Left colon (tissue), 2 donors: ENCODE data around the gene KRT39. TPM values are rescaled to one million over a fixed set of nuclear protein-coding genes. Genes with fewer than 3 reads are reported as not detected.
"Not testable (repeated sequence)": the region's sequence is repeated elsewhere in the genome, so short reads cannot be mapped to it uniquely, and the experiment has no call there.

Experiments used
- ATAC-seq: fragments of 200-7000 bp; cut with Tn5 transposase; one replicate; pipeline ENCODE4 v1.9.1; 2020; ENCODE audit warnings: mild to moderate bottlenecking, moderate library complexity
- DNase-seq, 2 donors: peaks; one replicate each; pipeline ENCODE4 v3.0.0-alpha.2; 2020
- intact Hi-C, 2 donors: fragments of 100-400 bp; cut with DNase I in 1 of 2; cut with micrococcal nuclease in 1 of 2; formaldehyde crosslinking; loops; one replicate each; pipeline versions ENCODE4 v1.11.2 to v1.14.0; 2022; cut with DNase I, micrococcal nuclease
- long read RNA-seq: library from polyadenylated mRNA; unstranded; transcript quantifications from one replicate; pipeline ENCODE4 v2.0.0, GENCODE V29; 2021
- total RNA-seq, 2 donors: library from RNA; stranded (reverse); fragmentation: NEBNext Ultra II Directional; extraction: Animal tissue kit (Norgen Biotek cat#: 25700); gene quantifications; one replicate each; pipeline ENCODE4 v1.2.1, GENCODE V29; 2021
- donor health status: DM: no; HTN: no; CAD: no.
- donor health status: DM: yes; HTN: yes; CAD: no.

Gene KRT39
- not detected for total RNA-seq
- long read RNA-seq: 0 reads

DNA sequence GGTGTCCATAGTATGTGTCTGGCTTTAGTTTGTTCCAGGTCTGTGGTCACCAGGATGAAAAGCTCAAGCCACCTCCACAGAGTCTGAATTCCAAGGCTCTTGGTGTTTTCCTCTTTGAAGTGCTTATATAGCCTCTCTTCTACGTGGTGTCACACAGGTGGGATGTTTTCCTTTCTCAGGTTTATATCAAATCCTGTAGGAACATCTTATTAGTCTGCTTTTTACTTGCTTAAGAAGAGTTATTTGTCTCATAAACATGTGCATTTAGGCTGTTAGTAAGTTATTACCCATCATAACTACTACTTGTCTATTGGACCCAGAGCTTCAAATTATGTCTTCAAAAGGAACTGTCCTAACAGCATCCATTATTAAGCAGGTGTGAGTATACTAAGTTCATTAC, at the start of gene KRT39:
Gene KRT39, minus strand, starts transcription at position 101 of the 400 bp plus-strand sequence. Its CDS starts 92 bp downstream, at position 9.
- intact Hi-C loops: no loop called here
- ATAC-seq (no peak), DNase-seq (no peak)

DNA sequence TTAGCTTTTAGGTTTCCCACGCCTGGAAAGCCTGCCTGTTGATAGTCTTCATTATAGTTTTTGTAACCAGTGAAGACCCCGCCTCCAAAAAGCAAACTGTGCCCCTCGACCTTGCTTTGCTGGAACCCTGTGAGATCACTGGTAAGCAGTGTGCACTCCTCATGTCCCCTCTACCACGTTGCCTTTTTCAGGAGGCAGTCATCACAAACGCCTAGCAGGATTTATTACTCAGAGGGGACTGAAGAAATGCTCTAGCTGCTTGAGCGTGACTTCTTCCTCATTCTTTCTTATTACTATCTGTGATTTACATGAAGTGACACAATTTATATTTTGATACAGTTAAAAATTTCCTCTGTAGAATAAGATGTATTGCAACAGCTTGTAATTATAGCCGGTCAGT, 48.7 kb upstream of the KRT39 start:
- ATAC-seq (no peak), DNase-seq (no peak)
- intact Hi-C loops: no loop called here

DNA sequence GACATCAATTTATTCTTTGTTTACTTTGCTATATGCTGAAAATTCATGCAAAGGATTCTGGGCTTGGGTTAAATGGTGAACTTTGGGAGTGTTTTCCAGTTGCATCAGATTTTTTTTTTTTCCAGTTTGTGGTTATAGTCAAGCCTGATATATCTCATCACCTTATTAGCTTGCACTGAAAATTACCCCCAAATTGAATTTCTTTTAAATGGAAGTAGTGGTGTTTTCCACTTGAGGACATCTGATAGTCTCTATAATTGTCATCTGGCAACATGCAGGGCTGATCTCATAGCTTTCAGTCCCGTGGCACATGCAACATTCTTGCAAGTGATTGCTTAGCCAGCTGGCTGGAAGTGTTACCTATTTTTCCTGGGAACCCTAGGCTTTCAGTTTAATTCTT, 46.9 kb upstream of the KRT39 start:
- no peak for DNase-seq
- intact Hi-C loops: no loop called here
- no peak for ATAC-seq

DNA sequence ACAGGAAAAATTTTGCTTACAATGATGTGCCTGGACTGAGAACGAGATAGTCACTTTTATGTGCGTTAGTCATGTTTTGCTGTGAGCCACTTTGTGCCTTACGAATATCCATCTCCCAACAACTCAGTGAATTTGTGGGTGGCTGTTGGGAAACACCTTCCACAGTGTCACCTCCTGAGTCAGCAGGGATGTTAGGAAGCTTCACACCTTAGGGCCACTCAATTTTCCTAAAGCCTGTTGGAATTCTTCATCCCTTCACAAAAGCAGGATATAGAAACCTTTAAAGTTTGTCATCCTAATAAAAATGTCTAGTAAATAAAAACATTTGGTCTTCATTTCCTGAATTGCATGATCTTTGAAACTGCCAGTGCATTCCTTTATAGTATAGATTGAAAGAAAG, 46.4 kb upstream of the KRT39 start:
- ATAC-seq (no peak), DNase-seq (no peak)
- intact Hi-C loops: no loop called here

DNA sequence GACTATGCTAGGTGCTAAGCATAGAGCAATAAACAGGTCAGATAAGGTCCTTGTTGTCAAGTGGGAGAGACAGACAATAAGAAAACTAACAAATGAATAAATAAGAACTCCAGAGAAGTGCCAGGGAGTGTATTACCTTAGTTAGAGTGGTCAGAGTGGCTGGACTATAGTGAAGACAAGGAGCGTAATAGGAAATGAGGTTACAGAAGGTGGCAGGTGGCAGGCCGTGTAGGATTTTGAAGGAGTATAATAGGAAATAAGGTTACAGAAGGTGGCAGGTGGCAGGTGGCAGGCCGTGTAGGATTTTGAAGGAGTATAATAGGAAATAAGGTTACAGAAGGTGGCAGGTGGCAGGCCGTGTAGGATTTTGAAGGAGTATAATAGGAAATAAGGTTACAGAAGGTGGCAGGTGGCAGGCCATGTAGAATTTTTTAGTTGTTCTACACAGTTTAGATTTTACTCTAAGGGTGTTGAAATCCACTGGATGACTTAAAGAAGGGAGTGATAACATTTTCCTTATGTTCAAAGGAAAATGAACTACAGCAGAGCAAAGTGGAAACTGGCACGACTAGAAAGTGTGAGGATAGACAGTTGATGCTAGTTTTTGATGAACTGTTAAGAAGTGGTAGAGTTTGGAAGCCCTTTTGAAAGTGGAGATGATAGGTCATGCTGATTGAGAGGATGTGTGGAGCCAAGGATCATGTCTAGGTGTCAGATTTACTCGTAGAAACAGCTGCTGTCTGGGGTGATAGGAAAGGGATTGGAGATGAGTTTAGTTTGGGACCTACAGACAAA, 45.8 kb upstream of the KRT39 start:
- intact Hi-C loops: no loop called here
- ATAC-seq (no peak), DNase-seq (no peak)

DNA sequence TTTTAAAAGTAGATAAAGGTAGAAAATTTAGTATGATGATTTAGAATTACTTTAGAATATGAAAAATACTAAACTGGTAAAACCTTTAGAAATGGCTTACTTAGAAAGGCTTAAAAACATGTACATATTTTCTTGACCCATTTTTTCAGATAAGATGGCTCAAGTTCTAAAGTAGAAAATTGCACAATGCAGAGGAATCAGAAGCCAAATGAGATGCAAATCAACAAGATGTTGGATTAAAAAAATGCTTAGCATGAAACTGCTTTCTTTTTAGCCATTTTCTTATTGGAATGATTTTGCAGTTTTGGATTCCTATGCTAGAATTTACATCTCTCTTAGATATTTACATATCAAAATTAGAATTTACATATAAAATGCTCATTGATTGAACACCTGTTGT, 43.7 kb upstream of the KRT39 start:
- DNase-seq (no peak), ATAC-seq (no peak)
- intact Hi-C loops: no loop called here

DNA sequence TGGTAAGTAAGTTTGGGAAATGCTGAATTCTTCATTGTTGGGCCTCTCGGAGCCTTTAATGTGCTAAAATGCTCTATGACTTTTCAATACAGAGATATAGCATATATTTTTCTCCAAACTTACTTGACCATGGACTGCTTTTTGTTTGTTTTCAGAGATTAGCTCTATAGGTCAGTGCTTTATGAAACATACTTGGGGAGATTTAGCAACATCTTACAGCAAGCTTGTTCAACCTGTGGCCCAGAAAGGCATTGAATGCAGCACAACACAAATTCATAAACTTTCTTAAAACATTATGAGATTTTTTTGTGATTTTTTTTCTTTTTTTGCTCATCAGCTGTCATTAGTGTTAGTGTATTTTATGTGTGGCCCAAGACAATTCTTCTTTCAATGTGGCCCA, 43.2 kb upstream of the KRT39 start:
- intact Hi-C loops: no loop called here
- no peak for ATAC-seq
- DNase-seq: no peak

DNA sequence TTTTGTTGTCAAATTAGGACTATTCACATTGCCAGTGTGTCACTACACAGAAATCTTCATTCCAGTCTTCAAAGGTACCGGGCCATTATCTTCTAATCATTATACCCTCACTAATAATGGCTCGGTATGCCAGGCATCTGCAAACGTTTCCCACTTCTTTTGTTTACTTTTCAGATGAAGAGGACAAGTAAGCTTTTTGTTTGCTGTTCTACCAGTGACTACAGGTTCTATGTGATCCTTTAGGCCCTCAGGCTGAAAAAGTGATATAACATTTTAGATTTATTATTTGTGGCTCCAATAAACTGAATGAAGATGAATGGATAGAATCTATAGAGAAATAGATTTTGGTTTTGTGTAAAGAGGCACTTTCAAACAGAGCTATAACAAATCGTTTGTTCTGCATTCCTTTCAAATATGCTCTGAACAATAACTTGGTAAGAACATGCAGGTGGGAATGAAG, 42.6 kb upstream of the KRT39 start:
- DNase-seq (no peak), ATAC-seq (no peak)
- intact Hi-C loops: no loop called here

DNA sequence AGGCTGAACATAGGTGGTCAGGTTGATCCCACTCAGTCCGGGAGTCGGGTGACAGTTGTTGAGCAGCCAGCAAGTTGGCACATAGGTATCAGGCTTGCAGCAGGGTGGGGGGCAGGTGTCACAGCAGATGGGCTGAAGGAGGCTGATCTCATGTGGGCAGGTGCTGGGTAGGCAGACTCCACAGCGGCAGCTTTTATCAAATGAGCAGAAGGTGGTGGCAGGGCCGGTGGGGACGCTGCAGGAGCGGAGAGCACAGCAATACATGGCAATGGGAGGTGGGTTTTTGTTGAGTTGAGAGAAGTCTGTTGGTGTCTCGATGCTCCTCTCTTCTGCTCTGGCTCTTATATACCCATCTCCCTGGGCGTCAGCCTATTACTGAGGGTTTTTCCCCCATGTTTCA, 42.1 kb upstream of the KRT39 start, which contains the start of gene KRTAP3-1:
Gene KRTAP3-1, minus strand, starts transcription at position 318 of the 400 bp plus-strand sequence. Its CDS starts 54 bp downstream, at position 264.
- intact Hi-C loops: no loop called here
- ATAC-seq: no peak
- no peak for DNase-seq

DNA sequence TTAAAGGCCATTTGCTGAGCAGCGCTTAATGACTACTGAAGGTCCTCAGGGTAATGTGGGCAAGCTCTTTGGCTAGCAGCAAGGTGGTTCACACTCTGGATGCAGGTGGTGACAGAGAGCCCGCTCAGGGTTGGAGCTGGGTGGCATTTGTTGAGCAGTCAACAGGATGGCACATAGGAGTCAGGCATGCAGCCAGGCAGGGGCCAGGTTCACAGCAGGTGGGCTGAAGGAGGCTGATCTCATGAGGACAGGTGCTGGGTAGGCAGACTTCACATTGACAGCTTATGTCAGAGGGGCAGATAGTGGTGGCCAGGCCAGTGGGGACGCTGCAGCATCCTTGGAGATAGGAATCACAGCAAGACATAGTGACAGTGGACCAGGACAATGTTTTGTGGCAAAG, 37.6 kb upstream of the KRT39 start:
- DNase-seq (no peak), ATAC-seq (no peak)
- intact Hi-C loops: no loop called here

DNA sequence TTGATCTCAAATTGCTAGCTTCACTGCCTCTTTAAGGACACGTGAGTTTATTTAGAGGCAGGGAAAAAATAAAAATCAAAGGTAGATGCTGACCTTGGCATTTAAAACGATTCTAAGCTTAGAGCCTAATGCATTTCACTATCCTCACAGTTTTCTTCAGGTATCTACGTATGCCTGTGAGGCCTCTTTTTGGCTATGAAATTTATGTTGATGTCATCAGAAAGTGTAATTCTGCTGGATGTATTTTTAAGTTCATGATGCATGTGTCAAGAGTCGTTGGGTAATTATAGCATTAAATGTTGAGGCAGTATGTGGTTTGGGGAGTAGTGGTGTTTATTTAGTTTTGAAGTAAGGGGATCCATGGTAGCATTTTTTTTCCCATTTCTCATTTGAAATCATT, 37.2 kb upstream of the KRT39 start:
- DNase-seq (no peak), ATAC-seq (no peak)
- intact Hi-C loops: no loop called here

DNA sequence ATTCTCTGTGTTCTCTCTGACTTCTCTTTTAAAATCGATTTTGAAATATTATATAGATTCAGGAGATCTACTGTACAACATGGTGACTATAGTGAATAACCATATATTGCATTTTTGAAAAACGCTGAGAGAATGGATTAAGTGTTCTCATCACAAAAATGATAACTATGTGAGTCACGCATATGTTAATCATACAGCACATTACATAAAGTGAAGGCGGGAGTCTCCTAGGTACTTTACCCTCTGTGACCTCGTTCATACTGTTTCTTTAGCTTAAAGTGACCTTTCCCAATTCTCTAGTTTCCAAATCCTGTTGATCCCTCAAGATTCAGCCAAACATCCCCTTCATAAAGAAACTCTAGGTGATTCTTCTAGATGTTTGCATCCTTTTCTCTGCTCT, 36.1 kb upstream of the KRT39 start:
- intact Hi-C loops: no loop called here
- DNase-seq (no peak), ATAC-seq (no peak)

DNA sequence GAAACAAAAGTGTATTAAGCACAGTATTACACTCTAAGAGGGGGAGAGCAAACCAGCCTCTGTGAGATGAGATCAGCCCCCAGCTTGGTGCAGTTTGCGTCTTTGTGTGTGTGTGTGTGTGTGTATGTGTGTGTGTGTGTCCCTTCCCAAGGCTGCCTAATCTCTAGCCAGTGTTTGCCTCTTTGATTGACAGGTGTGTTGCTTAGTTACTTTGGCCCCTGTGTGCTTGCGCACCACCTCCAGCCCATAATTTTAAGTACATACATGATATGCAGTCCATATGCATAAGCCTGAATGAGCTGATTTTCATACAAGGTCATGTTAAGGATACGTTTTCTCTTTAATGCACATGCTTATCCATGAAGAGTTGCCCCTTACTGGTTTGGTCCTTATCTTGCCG, 35.0 kb upstream of the KRT39 start:
- intact Hi-C loops: no loop called here
- ATAC-seq (no peak), DNase-seq (no peak)

DNA sequence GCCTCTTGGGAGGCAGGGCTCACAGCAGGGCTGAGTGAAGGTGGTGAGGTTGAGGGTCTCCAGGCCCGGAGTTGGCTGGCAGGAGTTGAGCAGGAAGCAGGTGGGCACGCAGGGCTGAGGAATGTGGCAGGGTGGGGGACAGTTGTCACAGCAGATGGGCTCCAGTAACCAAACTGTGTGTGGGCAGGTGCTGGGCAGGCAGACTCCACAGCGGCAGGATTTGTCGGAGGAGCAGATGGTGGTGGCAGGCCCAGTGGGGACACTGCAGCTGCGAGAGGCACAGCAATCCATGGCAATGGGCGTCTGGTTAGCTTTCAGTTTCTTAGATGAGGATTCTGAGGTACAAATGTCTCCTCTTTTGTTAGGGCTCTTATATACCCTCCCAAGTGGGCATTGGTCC, 32.8 kb upstream of the KRT39 start, which contains the start of gene KRTAP3-2:
Gene KRTAP3-2, minus strand, starts transcription at position 344 of the 400 bp plus-strand sequence. Its CDS starts 53 bp downstream, at position 291.
- intact Hi-C loops, ATAC-seq, DNase-seq: not testable (repeated sequence)

DNA sequence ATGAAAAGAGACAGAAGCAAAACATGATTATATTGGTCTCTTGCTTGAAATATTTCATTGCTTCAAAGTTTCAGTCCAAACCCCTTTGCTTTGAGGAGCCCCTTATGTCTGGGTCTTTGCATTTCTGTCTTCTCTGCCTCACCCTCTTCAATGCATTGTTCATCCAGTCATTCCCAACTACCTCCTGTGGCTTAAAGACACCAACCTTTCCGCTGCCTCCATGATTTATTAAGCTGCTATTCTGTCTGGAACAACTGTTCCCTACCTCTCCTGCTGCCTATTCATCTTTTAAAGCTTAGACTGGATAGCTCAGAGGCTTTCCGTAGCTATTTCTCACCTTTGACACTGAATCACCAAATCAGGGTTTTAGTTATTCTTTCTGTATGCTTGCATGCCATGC, 30.6 kb upstream of the KRT39 start:
- intact Hi-C loops: no loop called here
- ATAC-seq: no peak
- DNase-seq: no peak

DNA sequence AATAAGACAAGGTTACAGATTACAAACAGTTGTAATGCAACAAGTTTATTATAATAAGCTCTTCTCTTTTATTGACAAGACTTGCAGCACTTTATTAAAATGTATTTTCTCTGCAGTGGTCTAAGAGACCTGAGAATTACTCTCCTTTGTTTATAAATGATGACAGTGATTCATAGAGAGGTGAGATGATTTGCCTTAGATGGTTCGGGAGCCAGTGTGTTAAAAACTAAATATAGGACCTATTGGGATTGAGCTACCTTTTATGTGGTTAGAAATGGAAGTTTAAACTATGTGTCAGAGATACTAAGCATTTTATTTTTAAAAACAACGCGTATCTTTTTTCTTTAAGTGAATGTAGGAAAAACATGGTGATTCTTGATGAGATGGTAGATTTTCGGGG, 30.1 kb upstream of the KRT39 start:
- ATAC-seq (no peak), DNase-seq (no peak)
- intact Hi-C loops: no loop called here

DNA sequence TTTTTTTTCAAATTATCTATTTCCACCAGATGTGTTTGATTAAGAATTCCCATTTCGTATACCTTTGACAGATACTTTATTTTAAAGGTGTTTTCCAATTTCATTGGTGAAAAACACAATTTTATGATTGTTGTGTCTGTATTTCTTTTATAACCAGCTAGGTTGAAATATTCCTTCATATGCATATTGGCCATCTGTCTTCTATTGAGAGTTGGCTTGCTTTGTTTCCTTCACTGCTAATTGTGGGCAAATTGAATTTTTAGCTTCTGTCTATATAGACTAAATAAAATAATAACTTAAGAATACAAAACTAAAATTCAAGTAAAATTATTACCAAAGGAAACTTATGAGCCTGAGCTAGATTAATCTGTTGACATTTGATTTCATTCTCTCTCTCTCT, 28.4 kb upstream of the KRT39 start:
- no peak for ATAC-seq
- intact Hi-C loops: no loop called here
- no peak for DNase-seq

DNA sequence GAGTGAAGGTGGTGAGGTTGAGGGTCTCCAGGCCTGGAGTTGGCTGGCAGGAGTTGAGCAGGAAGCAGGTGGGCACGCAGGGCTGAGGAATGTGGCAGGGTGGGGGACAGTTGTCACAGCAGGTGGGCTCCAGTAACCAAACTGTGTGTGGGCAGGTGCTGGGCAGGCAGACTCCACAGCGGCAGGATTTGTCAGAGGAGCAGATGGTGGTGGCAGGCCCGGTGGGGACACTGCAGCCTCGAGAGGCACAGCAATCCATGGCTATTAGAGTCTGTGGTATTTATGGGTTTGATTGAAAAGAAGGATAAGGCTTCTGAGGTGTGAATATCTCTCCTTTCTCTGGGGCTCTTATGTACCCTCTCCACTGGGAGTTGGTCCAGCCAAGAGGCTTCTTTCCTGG, 27.1 kb upstream of the KRT39 start, which contains the start of gene KRTAP3-3:
Gene KRTAP3-3, minus strand, starts transcription at position 326 of the 400 bp plus-strand sequence. Its CDS starts 67 bp downstream, at position 259.
- ATAC-seq: no peak
- intact Hi-C loops: no loop called here
- no peak for DNase-seq

DNA sequence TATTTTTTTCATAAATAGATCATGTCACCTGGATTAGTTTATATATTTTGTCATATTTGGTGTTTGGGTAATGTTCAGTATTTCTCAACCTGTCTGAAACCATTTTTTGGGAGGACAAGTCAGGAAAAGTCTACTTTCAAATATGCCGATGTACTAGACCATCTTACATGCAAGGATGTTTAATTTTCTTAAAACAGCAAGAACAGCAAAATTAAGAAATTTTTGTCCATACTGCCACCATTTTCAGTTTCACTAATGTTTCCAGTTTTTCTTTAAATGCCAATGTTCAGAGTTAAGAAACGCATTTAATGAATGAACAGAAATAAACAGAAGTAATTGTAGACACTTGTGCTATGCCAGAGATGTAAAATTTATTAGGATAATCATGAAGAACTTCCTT, 26.3 kb upstream of the KRT39 start:
- no peak for DNase-seq
- intact Hi-C loops: no loop called here
- no peak for ATAC-seq

DNA sequence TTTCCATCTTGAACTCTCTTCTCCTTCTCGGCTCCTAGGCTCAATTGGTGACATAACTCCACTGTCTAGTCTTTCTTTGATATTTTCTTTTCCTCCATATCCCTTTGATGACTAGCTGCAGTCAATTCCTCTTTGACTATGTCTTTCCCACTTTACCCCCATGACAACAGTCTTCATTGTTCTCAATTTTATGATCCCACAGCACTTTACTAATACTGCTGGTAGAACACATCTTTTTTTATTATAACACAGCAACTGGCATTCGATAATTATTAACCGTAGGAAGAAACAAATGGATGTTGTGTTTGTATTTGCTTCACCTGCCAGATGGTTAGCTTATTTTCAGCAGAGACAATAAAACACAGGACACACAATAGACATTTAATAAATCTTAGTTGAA, 25.9 kb upstream of the KRT39 start:
- ATAC-seq (peak; percentile 65), DNase-seq (no peak)
- intact Hi-C loops: no loop called here

DNA sequence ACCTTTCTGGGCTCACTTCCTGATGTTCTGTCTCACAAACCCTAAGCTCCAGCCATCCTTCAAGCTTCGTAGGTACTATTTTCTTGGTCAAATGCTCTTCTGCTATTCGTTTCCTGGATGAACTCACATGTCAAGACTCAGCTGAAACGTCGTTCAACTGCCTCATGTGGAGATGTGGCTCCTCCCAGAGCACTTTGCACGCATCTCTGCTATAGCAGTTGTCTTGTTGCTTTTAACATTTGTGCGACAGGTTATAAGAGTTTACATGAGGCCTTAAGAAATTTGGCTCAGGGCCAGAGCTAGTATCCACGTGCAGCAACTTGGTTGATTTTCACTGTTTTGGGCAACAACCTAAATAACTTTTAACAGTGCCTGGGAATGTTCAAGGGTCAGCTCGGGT, 20.2 kb upstream of the KRT39 start:
- no peak for ATAC-seq
- intact Hi-C loops: no loop called here
- no peak for DNase-seq
